Inflammatory macrophage (primary cell): ENCODE results near the gene PAK6.

Experiments
- DNase-seq, 2 donors: peaks; one replicate each; pipeline ENCODE4 v3.0.0-alpha.2; 2020 to 2022

Gene PAK6

DNA sequence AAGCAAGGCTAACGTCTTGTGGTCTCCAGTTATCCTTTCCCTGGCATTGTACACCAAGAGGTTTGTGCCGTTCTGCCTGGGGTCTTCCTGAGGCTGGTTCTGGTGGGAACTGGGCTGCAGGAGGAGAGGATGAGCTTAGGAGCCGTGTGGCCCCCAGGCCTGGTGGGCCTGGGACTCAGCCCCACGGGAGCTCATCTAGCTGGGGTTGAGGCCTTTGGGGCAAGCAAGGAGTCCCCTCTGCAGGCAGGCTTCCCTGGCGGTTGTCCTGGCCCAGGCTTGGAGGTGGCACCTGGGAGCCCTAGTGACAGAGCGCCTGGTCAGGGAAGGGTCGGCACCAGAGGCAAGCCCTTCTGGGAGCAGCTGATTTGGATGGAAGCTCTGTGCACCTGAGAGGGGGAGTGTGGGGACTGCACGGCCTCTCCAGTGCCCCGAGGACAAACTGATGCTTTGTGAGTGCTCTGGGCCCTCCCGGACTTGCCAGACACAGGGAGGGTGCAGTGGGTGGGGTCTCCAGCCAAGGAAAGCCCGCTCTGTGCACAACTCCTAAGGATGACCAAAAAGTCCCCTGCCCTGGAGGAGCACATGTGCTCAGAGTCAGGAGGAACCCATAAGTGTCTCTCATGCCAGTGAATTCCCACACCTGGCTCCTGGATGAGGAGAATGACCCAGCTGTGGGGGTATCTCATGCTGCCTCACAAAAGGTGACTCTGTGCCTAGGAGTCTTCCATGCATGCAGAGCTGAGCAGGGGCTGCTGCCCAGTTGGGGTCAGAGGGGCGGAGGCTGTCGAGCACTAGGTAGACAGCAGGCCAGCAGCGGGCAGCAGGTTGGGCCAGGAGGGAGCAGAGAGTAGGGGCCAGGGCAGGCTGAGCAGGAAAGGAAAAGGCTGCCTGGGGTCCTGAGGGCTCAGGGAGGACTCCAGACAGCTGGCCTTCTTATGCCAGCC, 2.7 kb downstream of the PAK6 start:
- DNase-seq = no peak

DNA sequence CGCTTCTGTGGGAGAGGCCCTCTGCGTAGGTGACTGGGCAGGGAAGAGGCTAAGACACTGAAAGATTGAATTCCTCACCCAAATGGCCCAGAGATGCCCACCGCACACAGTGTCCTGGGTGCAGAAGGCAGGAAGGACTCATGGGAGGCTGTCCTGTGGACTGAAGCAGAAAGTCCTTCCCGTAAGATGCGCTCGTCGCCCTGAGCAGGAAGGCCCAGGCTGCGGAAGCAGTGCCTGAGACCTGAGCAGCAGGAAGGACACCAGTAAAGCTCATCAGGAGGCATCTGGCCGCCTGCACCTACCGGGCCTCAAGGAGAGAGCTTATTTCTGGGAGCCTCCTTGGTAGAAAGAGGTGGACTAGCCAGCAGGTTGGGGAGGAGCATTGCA, 3.3 kb downstream of the PAK6 start:
- DNase-seq = no peak

DNA sequence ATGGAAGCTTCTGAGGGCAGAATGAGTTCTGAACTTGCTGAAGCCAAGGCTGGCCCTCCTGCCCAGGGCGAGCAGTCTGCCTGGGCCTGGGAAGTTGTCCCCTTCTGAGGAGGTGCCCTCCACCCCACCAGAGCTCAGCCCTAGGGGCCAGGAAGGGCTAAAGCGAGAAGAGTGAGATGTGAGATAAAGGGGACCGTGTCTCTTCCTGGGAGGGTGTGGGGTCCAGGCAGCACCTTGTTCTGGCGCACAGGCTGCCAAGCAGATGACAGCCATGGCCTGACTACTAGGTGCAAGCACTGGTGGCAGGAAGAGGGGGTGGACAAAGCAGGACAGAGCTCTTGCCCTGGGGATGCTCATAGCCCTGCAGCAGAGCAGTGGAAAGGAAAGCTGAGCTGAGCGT, 3.7 kb downstream of the PAK6 start:
- no peak for DNase-seq

DNA sequence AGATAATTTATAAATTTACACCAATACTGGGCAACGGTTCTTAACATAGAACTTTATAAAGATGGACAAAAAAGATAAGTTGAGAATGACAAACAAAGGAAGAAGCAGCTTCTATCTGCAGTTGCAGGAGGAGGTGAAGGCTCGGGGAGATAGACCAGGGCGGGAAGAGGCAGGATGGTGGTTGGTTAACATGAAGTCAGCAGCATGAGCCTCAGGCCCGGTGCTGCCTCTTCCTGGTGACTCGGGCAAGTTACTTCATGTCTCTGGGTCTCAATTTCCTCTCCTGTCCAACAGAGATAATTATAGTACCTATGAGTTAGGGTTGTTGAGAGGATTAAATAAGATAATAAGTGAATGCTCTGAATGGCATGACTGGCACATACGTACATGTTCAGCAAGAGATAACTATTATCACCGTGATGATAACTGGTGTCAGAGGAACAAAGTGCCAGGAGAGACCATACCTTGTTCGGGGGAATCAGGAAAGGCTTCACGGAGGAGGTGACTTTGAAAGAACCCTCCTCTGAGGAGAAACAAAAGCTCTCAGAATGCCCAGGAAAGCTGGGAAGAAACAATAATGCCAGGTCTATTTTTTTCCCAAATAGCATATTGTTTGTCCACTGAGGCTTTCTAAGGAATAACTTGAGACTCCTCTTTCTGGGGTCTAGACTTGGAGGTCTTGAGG, 4.4 kb downstream of the PAK6 start:
- DNase-seq = no peak

DNA sequence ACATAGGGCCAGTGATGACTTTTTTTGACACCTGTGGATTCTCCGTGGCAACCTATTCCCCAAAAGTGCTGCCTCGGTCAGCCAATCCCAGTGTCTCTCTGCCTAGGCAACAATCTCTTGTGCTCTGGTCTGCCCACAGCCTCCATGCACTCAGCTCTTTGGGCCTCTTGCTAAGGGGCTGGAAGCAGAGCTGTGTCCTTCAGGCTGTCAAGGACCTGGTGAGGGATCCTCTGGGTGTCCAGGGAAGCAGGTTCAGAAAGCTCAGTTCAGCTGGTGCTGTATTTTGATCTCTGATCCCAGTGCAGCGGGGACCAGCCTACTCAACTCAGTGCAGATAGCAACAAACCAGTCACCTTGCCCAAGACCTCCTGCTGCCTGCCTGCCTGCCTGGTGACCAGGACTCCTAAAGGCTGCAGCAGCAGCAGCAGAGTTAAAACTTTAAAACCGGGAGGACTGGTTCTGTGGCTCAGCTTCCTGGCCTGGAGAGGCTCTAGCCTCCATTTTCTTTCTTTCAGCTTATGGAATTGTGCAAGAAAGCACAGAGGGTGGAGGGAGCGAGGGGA, 6.2 kb downstream of the PAK6 start:
- DNase-seq = no peak

- no peak for DNase-seq
These were observed 7.0 kb downstream of the PAK6 start for GRCh38 chr15:40245666-40246450.

- DNase-seq = no peak
These were observed 7.8 kb downstream of the PAK6 start for GRCh38 chr15:40246496-40247280.

DNA sequence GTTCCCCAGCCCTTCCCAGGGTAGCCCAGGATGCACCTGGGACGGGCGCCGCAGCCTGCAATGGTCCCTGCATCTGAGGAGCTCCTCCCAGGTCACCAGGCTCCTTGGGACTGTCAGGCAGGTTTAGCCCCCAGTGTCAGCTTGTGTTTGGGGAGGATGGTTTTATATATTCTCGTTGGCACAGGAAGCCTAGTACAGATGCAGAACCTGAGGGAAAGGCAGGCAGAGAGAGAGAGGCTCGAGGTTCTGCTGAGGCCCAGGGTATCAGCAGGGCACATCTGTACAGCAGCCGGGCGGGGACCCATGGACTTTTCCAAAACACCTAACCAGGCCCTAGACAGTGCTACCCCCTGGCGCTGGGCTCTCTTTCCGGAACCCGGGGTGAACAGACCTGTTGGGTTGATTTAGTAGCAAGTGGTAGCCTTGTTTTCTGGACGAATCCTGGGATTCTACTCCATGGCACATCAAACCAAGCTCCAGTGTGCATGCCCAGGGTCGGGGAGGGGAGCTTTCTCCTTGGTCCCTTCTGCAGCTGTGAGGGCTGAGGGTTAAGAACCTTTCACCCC, 8.6 kb downstream of the PAK6 start:
- no peak for DNase-seq

DNA sequence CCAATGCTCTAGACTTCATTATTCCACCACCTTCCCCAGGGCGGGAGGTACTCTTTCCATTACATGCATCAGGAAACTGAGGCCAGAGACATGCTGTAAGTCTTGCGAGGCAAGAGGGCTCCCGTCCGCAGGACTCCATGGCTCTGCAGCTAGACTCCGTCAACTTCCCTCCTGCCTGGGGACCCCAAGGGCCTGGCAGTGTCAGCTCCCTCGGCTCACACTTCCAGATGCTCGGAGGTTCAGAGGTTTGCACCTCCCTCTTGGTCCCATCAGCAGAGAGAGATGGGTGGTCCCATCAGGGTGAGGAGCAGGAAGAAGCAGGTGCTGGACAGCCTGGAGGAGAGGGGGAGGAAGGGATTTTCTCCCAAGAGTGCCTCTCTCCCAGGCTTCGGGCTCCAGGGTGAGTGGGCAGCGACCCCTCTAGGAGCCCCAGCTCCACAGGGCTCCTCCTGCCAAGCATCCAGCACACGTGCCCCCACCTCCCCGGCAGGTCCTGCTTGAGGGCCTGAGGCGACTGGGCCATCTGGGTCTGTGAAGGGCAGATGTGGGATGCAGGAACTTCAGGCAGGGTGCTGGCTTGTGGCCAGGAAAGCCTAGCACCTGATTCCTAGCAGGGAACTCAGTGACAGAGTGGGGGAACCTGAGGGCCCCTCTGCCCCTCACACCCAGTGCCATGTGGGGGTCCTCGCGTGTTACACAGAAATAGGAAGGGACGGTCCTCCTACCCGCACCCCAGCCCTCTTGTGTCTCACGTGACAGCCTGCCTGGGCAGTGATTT, 9.3 kb downstream of the PAK6 start:
- DNase-seq = no peak

DNA sequence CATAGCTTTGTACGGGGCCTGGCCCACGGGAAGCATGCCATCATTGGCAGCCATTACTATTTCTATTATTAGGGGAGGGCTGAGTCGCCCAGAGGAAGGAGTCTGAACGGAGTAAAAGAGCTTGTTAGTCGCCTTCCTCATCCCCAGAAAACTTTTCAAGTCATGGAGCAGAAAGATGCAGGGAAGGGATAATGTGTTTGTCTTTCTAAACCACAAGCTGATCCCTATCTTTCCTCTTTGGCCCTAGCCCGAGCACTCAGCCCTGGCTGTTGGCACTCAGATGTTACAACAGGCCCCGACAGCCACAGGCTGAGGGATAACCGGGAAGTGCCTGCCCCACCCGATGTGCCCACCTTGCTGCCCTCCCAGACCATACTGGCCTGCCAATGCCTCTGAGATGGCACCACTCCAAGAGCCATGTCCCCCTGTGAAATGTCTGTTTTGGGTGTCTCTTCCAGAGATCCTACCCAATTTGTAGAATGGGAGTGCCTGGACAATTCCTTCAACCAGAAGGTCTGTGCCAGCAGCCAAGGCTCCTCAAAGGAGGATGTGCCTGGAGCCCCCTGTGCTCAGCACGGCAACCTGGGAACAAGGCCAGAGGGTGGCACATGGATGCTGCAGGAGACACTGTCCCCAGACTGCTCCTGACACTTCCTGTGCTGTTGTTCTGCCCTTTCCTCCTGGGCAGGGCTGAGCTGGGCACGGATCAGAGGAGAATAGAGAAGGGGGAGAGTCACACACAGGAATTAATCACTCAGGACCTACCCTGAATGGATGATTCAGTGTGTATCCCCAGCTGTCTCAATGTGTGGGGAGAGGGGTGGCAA, 10.8 kb downstream of the PAK6 start:
- DNase-seq = no peak

GRCh38 chr15:40250304-40250656, 11.4 kb downstream of the PAK6 start:
- DNase-seq = no peak

- no peak for DNase-seq
These were observed 12.1 kb downstream of the PAK6 start for GRCh38 chr15:40250771-40251483.

DNA sequence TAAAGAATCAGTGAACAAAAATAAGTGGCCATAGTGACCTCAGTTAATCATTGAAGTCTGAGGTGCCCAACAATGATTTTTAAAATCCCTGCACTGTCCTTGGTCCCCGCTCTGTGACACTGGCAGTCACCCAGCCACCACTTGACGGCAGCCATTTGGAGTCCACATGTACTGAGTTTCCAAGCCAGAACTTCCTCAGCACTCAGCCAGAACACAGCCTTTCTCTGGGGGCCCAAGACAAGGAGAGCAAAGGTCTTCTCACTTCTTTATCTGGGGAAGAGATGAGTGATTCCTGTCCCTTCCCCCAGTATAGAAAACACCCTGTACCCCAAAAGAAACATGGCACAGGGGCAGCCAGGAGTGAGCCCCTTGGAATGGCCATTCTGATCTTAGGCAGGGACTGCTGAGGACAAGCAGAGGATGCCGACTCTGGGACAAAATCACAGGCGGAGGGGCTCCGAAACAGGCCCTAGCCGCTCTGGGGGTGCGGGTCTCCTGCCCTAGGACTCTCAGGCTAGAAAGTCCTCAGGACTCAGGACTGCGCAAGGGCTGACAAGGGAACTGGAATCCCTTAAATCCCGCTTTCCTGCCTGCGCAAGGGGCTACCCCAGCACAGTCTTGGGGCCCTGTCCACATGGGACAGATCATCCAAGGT, 12.8 kb downstream of the PAK6 start:
- DNase-seq = no peak

GRCh38 chr15:40252141-40252437, 13.2 kb downstream of the PAK6 start:
- DNase-seq = no peak

GRCh38 chr15:40252438-40253166, 13.7 kb downstream of the PAK6 start:
- DNase-seq = peak in 1 of 2 donors; percentile 28

- no peak for DNase-seq
These were observed 14.4 kb downstream of the PAK6 start for GRCh38 chr15:40253167-40253790.

GRCh38 chr15:40254452-40254851, 15.6 kb downstream of the PAK6 start:
- no peak for DNase-seq

DNA sequence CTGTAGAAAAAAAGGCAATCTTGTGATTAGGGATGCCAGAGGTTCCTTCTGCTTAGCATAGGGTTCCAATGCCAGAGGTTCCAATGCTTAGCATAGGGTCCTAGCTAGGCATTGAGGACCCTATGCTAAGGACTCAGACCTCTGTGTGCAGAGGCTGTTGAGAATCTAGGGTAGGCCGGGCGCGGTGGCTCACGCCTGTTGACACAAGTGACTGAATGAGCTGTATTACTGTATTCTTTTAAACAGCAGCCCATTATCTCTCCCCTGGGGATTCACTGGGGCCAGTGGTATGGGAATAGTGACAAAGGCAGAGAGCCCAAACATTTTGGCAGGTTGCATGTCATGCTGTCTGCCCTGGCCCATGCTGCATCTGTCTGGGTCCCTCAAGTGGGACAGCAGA, 16.2 kb downstream of the PAK6 start:
- DNase-seq = no peak
